ENCODE results near the gene STXBP4.

STXBP4 gene

GRCh38 chr17:54980375-54980774, 11.8 kb downstream of the STXBP4 start:
- no peaks in the 10 kb centered on the region for H3K36me3 Mint-ChIP-seq (ENCODE audit: low read depth)
- no peak overlapping the region for H3K4me3 Mint-ChIP-seq
- intact Hi-C loops (cut with micrococcal nuclease): no loop called here
- no peaks in the 10 kb centered on the region for H3K9me3 Mint-ChIP-seq
- H3K4me1 Mint-ChIP-seq (ENCODE audit: low read depth): no peaks in the 10 kb centered on the region
- no peak overlapping the region for H3K27ac Mint-ChIP-seq
- H3K27me3 Mint-ChIP-seq: no peaks in the 10 kb centered on the region

- Mint-ChIP-seq H3K27me3 (no peaks in the 10 kb centered on the region), H3K36me3 (ENCODE audit: low read depth) (no peaks in the 10 kb centered on the region)
These were observed 13.8 kb downstream of the STXBP4 start for GRCh38 chr17:54982399-54982798.

GRCh38 chr17:54983260-54983659, 14.7 kb downstream of the STXBP4 start:
- H3K9me3 Mint-ChIP-seq: no peaks in the 10 kb centered on the region
- H3K27ac Mint-ChIP-seq: no peak overlapping the region
- H3K4me3 Mint-ChIP-seq: no peak overlapping the region
- H3K4me1 Mint-ChIP-seq (ENCODE audit: low read depth): no peaks in the 10 kb centered on the region
- H3K36me3 Mint-ChIP-seq (ENCODE audit: low read depth): no peaks in the 10 kb centered on the region
- H3K27me3 Mint-ChIP-seq: no peaks in the 10 kb centered on the region
- intact Hi-C loops (cut with micrococcal nuclease): no loop called here

More at GRCh38 chr17:54982399-54982798, 13.8 kb downstream of the STXBP4 start:
- no peaks in the 10 kb centered on the region for H3K9me3 Mint-ChIP-seq
- no peak overlapping the region for H3K4me3 Mint-ChIP-seq
- no peaks in the 10 kb centered on the region for H3K4me1 Mint-ChIP-seq (ENCODE audit: low read depth)
- intact Hi-C loops (cut with micrococcal nuclease): no loop called here
- no peak overlapping the region for H3K27ac Mint-ChIP-seq

- Mint-ChIP-seq H3K9me3 (no peaks in the 10 kb centered on the region), H3K36me3 (ENCODE audit: low read depth) (no peaks in the 10 kb centered on the region), H3K4me1 (ENCODE audit: low read depth) (no peaks in the 10 kb centered on the region), H3K27me3 (no peaks in the 10 kb centered on the region), H3K27ac (no peak overlapping the region), H3K4me3 (no peak overlapping the region)
- intact Hi-C loops (cut with micrococcal nuclease): no loop called here
These were observed 16.9 kb downstream of the STXBP4 start for GRCh38 chr17:54985476-54985875.

GRCh38 chr17:54990118-54990517, 21.6 kb downstream of the STXBP4 start:
- intact Hi-C loops (cut with micrococcal nuclease): loop anchor here (5.0 kb wide), 1 partner anchor 522 kb away; the partner anchor contains the start of gene SMIM36
- no peaks in the 10 kb centered on the region for H3K36me3 Mint-ChIP-seq (ENCODE audit: low read depth)
- no peaks in the 10 kb centered on the region for H3K9me3 Mint-ChIP-seq
- no peaks in the 10 kb centered on the region for H3K27me3 Mint-ChIP-seq
- no peak overlapping the region for H3K4me3 Mint-ChIP-seq
- H3K4me1 Mint-ChIP-seq (ENCODE audit: low read depth): no peaks in the 10 kb centered on the region
- no peak overlapping the region for H3K27ac Mint-ChIP-seq

GRCh38 chr17:54991567-54991966, 23.0 kb downstream of the STXBP4 start:
- Mint-ChIP-seq H3K9me3 (no peaks in the 10 kb centered on the region), H3K27ac (no peak overlapping the region), H3K4me1 (ENCODE audit: low read depth) (no peaks in the 10 kb centered on the region), H3K4me3 (no peak overlapping the region), H3K36me3 (ENCODE audit: low read depth) (no peaks in the 10 kb centered on the region), H3K27me3 (no peaks in the 10 kb centered on the region)
- intact Hi-C loops (cut with micrococcal nuclease): loop anchor here (5.0 kb wide), 1 partner anchor 521 kb away; the partner anchor contains the start of gene SMIM36

GRCh38 chr17:54992797-54993639, 24.5 kb downstream of the STXBP4 start:
- intact Hi-C loops (cut with micrococcal nuclease): loop anchor here (1.0 to 5.0 kb wide), 3 partner anchors 303 to 519 kb away; partner anchors contain the start of gene SMIM36

GRCh38 chr17:54996441-54996840, 27.9 kb downstream of the STXBP4 start:
- Mint-ChIP-seq H3K9me3 (no peaks in the 10 kb centered on the region), H3K27ac (no peak overlapping the region), H3K4me3 (no peak overlapping the region), H3K4me1 (ENCODE audit: low read depth) (no peaks in the 10 kb centered on the region), H3K36me3 (ENCODE audit: low read depth) (no peaks in the 10 kb centered on the region), H3K27me3 (no peaks in the 10 kb centered on the region)
- intact Hi-C loops (cut with micrococcal nuclease): no loop called here

More at GRCh38 chr17:54992797-54993639, 24.5 kb downstream of the STXBP4 start:
- Mint-ChIP-seq H3K27ac (no peak overlapping the region), H3K9me3 (no peaks in the 10 kb centered on the region), H3K4me3 (no peak overlapping the region), H3K36me3 (ENCODE audit: low read depth) (no peaks in the 10 kb centered on the region), H3K4me1 (ENCODE audit: low read depth) (no peaks in the 10 kb centered on the region), H3K27me3 (no peaks in the 10 kb centered on the region)

GRCh38 chr17:55002458-55002857, 33.9 kb downstream of the STXBP4 start:
- Mint-ChIP-seq H3K27ac (no peak overlapping the region), H3K4me1 (ENCODE audit: low read depth) (no peaks in the 10 kb centered on the region), H3K4me3 (no peak overlapping the region), H3K27me3 (no peaks in the 10 kb centered on the region), H3K36me3 (ENCODE audit: low read depth) (no peaks in the 10 kb centered on the region), H3K9me3 (no peaks in the 10 kb centered on the region)
- intact Hi-C loops (cut with micrococcal nuclease): no loop called here

GRCh38 chr17:55004484-55004883, 35.9 kb downstream of the STXBP4 start:
- Mint-ChIP-seq H3K27ac (no peak overlapping the region), H3K27me3 (no peaks in the 10 kb centered on the region), H3K4me3 (no peak overlapping the region), H3K36me3 (ENCODE audit: low read depth) (no peaks in the 10 kb centered on the region), H3K9me3 (no peaks in the 10 kb centered on the region), H3K4me1 (ENCODE audit: low read depth) (no peaks in the 10 kb centered on the region)
- intact Hi-C loops (cut with micrococcal nuclease): no loop called here

- no peak overlapping the region for H3K4me3 Mint-ChIP-seq
- no peaks in the 10 kb centered on the region for H3K27me3 Mint-ChIP-seq
- H3K36me3 Mint-ChIP-seq (ENCODE audit: low read depth): no peaks in the 10 kb centered on the region
- H3K27ac Mint-ChIP-seq: no peak overlapping the region
- H3K9me3 Mint-ChIP-seq: no peaks in the 10 kb centered on the region
- intact Hi-C loops (cut with micrococcal nuclease): no loop called here
- H3K4me1 Mint-ChIP-seq (ENCODE audit: low read depth): no peaks in the 10 kb centered on the region
These were observed 37.0 kb downstream of the STXBP4 start for GRCh38 chr17:55005520-55005919.

- no peaks in the 10 kb centered on the region for H3K27me3 Mint-ChIP-seq
- H3K4me3 Mint-ChIP-seq: no peak overlapping the region
- no peaks in the 10 kb centered on the region for H3K4me1 Mint-ChIP-seq (ENCODE audit: low read depth)
- no peak overlapping the region for H3K27ac Mint-ChIP-seq
- H3K36me3 Mint-ChIP-seq (ENCODE audit: low read depth): no peaks in the 10 kb centered on the region
- intact Hi-C loops (cut with micrococcal nuclease): no loop called here
- no peaks in the 10 kb centered on the region for H3K9me3 Mint-ChIP-seq
These were observed 55.1 kb downstream of the STXBP4 start for GRCh38 chr17:55023626-55024025.

GRCh38 chr17:55037828-55038227, 69.3 kb downstream of the STXBP4 start:
- Mint-ChIP-seq H3K4me1 (ENCODE audit: low read depth) (no peaks in the 10 kb centered on the region), H3K27me3 (no peaks in the 10 kb centered on the region), H3K36me3 (ENCODE audit: low read depth) (no peaks in the 10 kb centered on the region), H3K9me3 (no peaks in the 10 kb centered on the region), H3K27ac (no peak overlapping the region), H3K4me3 (no peak overlapping the region)
- intact Hi-C loops (cut with micrococcal nuclease): no loop called here

GRCh38 chr17:55038291-55038690, 69.7 kb downstream of the STXBP4 start:
- Mint-ChIP-seq H3K9me3 (no peaks in the 10 kb centered on the region), H3K4me1 (ENCODE audit: low read depth) (no peaks in the 10 kb centered on the region), H3K27me3 (no peaks in the 10 kb centered on the region), H3K36me3 (ENCODE audit: low read depth) (no peaks in the 10 kb centered on the region), H3K4me3 (no peak overlapping the region), H3K27ac (no peak overlapping the region)
- intact Hi-C loops (cut with micrococcal nuclease): no loop called here

GRCh38 chr17:55040611-55041010, 72.0 kb downstream of the STXBP4 start:
- Mint-ChIP-seq H3K4me1 (ENCODE audit: low read depth) (no peaks in the 10 kb centered on the region), H3K36me3 (ENCODE audit: low read depth) (no peaks in the 10 kb centered on the region), H3K27ac (no peak overlapping the region), H3K4me3 (no peak overlapping the region), H3K27me3 (no peaks in the 10 kb centered on the region), H3K9me3 (no peaks in the 10 kb centered on the region)
- intact Hi-C loops (cut with micrococcal nuclease): no loop called here
